ENCODE data around the gene SLC5A10.

DNA sequence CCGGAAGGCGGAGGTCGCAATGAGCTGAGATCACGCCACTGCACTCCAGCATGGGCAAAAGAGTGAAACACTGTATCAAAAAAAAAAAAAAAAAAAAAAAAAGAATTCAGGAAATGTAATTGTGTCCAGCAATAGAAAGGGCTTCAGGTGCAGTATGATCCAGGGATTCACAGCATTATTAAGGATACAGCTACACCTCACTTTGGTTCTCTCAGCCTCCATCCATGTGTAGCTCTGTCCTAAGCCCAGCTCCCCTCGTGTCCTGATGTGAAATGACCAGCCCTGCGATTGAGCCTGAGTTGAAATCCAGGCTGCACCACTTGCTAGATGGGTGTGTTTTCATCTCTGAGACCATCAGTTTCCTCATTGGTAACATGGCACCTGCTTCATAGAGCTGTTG is 3.0 kb downstream of the SLC5A10 start:
- TF ChIP-seq, protein P1, sequence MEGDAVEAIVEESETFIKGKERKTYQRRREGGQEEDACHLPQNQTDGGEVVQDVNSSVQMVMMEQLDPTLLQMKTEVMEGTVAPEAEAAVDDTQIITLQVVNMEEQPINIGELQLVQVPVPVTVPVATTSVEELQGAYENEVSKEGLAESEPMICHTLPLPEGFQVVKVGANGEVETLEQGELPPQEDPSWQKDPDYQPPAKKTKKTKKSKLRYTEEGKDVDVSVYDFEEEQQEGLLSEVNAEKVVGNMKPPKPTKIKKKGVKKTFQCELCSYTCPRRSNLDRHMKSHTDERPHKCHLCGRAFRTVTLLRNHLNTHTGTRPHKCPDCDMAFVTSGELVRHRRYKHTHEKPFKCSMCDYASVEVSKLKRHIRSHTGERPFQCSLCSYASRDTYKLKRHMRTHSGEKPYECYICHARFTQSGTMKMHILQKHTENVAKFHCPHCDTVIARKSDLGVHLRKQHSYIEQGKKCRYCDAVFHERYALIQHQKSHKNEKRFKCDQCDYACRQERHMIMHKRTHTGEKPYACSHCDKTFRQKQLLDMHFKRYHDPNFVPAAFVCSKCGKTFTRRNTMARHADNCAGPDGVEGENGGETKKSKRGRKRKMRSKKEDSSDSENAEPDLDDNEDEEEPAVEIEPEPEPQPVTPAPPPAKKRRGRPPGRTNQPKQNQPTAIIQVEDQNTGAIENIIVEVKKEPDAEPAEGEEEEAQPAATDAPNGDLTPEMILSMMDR (IDR thresholded peaks at IDR 0.05; ENCODE audit: insufficient read depth, low read depth, low read length) = no peak
- TF ChIP-seq EZH2 (IDR thresholded peaks at IDR 0.05; ENCODE audit: insufficient read depth, low read length) = no peak
